LNCAP (cell line): Measurements from ENCODE around the gene MMP17.

ENCODE experiments used
- TF ChIP-seq, protein P1 (sequence below): fragments of 450-650 bp; IDR thresholded peaks from 2 replicates; pipeline ENCODE4 v1.5.1; 2017; ENCODE audit warnings: mild to moderate bottlenecking

Gene MMP17

GRCh38 chr12:131795690-131796410 is 32.3 kb upstream of the MMP17 start:
- TF ChIP-seq, protein P1, sequence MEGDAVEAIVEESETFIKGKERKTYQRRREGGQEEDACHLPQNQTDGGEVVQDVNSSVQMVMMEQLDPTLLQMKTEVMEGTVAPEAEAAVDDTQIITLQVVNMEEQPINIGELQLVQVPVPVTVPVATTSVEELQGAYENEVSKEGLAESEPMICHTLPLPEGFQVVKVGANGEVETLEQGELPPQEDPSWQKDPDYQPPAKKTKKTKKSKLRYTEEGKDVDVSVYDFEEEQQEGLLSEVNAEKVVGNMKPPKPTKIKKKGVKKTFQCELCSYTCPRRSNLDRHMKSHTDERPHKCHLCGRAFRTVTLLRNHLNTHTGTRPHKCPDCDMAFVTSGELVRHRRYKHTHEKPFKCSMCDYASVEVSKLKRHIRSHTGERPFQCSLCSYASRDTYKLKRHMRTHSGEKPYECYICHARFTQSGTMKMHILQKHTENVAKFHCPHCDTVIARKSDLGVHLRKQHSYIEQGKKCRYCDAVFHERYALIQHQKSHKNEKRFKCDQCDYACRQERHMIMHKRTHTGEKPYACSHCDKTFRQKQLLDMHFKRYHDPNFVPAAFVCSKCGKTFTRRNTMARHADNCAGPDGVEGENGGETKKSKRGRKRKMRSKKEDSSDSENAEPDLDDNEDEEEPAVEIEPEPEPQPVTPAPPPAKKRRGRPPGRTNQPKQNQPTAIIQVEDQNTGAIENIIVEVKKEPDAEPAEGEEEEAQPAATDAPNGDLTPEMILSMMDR = no peak

DNA sequence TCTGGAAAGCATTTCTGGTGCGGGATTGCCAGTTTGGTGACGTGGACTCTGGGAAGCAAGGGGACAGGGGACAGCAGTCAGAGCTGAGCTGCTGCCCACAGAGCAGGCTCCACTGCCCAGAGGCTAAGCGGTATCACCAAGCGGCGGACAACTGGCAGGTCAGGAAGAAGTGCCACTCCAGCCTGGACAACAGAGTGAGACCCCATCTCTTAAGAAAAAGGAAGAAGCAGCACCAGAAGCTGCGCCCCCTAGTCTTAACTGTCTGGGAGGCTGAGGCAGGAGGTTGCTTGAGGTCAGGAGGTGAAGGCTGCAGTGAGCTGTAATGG is 31.8 kb upstream of the MMP17 start:
- TF ChIP-seq, protein P1 = no peak

GRCh38 chr12:131796754-131797587 is 31.2 kb upstream of the MMP17 start:
- TF ChIP-seq, protein P1 = no peak

DNA sequence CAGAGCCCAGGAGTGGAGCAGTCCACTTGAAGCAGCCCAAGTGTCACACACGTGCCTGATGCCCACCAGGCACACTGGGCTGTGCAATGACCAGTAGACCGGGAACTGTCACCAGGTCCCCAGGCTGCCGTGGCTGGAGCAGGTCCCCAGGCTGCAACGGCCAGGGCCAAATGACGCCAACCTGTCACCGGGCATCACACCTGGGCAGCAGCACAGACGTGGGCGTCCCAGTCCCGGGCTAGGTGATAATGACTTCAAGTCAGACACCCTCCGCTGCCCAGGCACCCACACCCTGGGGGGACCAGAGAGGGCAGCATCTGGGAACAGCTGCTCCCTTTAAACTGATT is 30.6 kb upstream of the MMP17 start:
- TF ChIP-seq, protein P1 = no peak

- TF ChIP-seq, protein P1 = no peak
Observed at GRCh38 chr12:131799195-131799594, 29.0 kb upstream of the MMP17 start.

- TF ChIP-seq, protein P1 = no peak
Observed at GRCh38 chr12:131799828-131800593, 28.2 kb upstream of the MMP17 start.

GRCh38 chr12:131800594-131801135 is 27.5 kb upstream of the MMP17 start:
- TF ChIP-seq, protein P1 = no peak
